Esophagus muscularis mucosa (tissue), 4 donors: ENCODE measurements around the gene IFNLR1. TPM values are rescaled to one million over a fixed set of nuclear protein-coding genes. Genes with fewer than 3 reads are reported as not detected.

ENCODE experiments used
- DNase-seq: peaks from one replicate; pipeline ENCODE4 v3.0.0-alpha.2; 2017; ENCODE audit errors: extremely low spot score
- H3K27ac ChIP-seq, 4 donors: fragments of 200-600 bp; sonication (generic); replicated peaks in 1 of 4; 1 replicate in 3 of 4; 2 replicates in 1 of 4; pipeline ENCODE4 v1.5.1; 2016 to 2019; ENCODE audit warnings: mild to moderate bottlenecking in 1 of 4
- H3K27me3 ChIP-seq, 4 donors: fragments of 200-600 bp; sonication (generic); one replicate each; pipeline versions ENCODE4 v1.5.1 to v1.6.0; 2016 to 2019
- H3K36me3 ChIP-seq, 4 donors: fragments of 200-600 bp; sonication (generic); one replicate each; pipeline ENCODE4 v1.5.1; 2016 to 2019
- H3K4me1 ChIP-seq, 4 donors: fragments of 200-600 bp; sonication (generic); one replicate each; pipeline ENCODE4 v1.5.1; 2016 to 2019
- H3K4me3 ChIP-seq, 4 donors: fragments of 200-600 bp; sonication (generic); 1 replicate in 2 of 4; 2 replicates in 2 of 4; pipeline ENCODE4 v1.5.1; 2016 to 2019; ENCODE audit warnings: mild to moderate bottlenecking in 4 of 4, moderate library complexity in 1 of 4
- H3K9me3 ChIP-seq, 4 donors: fragments of 200-600 bp; sonication (generic); 1 replicate in 3 of 4; 2 replicates in 1 of 4; pipeline ENCODE4 v1.5.1; 2016 to 2019
- EP300 ChIP-seq: sonication (generic); formaldehyde crosslinking; IDR thresholded peaks from one replicate; pipeline ENCODE4 v1.6.1; 2017; ENCODE audit warnings: antibody characterized with exemption
- POLR2A ChIP-seq: fragments of 450-650 bp; IDR thresholded peaks from one replicate; pipeline ENCODE4 v1.6.1; 2017; ENCODE audit warnings: antibody characterized with exemption, moderate library complexity, mild to moderate bottlenecking, low read depth
- POLR2AphosphoS5 ChIP-seq, 2 donors: sonication (generic); formaldehyde crosslinking; IDR thresholded peaks; one replicate each; pipeline ENCODE4 v1.6.1; 2017; ENCODE audit warnings: antibody characterized with exemption in 2 of 2
- WGBS: methylation state at CpG from one replicate; pipeline ENCODE4 v1.1.5; 2018; 5-methylcytosine and 5-hydroxymethylcytosine counted together
- intact Hi-C: fragments of 100-400 bp; cut with DNase I; formaldehyde crosslinking; loops from one replicate; pipeline ENCODE4 v1.15.1; 2023
- total RNA-seq, 4 donors: library from RNA; depleted of rRNA; stranded (reverse); fragments of >200 nt; gene quantifications; one replicate each; pipeline versions ENCODE4 v1.1.0 to v1.2.1, GENCODE V29; 2016
- TF ChIP-seq, protein P1 (sequence below), 3 experiments: fragments of 200-600 bp in 2 of 3; fragments of 450-650 bp in 1 of 3; sonication (generic) in 2 of 3; IDR thresholded peaks; one replicate each; pipeline ENCODE4 v1.5.1; 2017 to 2019; ENCODE audit warnings: antibody characterized with exemption in 3 of 3, mild to moderate bottlenecking in 2 of 3, moderate library complexity in 1 of 3

The IFNLR1 gene
- total RNA-seq, 4 donors from 2014 or later = 0.50 to 2.0 (median 1.2) TPM

DNA sequence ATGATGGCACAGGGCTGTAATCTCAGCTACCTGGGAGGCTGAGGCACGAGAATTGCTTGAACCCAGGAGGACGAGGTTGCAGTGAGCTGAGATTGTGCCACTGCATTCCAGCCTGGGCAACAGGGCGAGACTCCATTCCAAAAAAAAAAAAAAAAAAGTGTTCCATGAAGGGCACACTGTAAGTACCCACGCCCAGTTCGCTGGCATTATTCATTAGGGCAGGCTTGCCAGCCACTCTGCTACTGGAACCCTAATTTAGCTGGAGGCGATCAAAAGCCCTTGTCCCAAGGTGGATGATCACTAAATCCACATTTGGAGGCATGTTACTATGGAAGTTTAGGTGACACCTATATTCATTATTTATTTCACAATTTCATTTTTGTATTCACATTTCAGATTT lies 5.0 kb downstream of the IFNLR1 start:
- WGBS = 75% methylated on average over 6 of the region's 6 CpGs
- intact Hi-C loops = no loop called here

DNA sequence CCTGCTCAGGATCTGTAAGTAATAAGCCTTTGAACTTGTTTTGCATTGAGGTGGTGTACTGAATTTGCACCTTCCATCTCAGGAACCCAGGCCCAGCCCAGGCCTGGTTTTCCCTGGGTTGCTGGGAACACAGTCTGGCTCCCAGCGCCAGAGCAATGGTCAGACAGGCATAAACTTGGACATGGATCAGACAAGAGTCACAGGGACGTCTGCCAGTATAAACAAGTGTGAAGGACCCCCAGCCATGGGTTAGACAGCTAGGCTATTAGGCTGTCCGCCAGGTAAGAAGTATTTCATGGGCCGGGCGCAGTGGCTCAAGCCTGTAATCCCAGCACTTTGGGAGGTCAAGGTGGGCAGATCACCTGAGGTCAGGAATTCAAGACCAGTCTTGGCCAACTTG lies 5.5 kb downstream of the IFNLR1 start:
- Histone ChIP-seq H3K27ac (no peak overlapping the region), H3K4me1 (peaks cover 0 to 1% (median 1%) of the 10 kb centered on the region in 4 donors), H3K4me3 (no peak overlapping the region), H3K36me3 (no peaks in the 10 kb centered on the region), H3K9me3 (no peaks in the 10 kb centered on the region), H3K27me3 (peaks cover 0 to 4% (median 0%) of the 10 kb centered on the region in 4 donors)
- TF ChIP-seq, protein P1, sequence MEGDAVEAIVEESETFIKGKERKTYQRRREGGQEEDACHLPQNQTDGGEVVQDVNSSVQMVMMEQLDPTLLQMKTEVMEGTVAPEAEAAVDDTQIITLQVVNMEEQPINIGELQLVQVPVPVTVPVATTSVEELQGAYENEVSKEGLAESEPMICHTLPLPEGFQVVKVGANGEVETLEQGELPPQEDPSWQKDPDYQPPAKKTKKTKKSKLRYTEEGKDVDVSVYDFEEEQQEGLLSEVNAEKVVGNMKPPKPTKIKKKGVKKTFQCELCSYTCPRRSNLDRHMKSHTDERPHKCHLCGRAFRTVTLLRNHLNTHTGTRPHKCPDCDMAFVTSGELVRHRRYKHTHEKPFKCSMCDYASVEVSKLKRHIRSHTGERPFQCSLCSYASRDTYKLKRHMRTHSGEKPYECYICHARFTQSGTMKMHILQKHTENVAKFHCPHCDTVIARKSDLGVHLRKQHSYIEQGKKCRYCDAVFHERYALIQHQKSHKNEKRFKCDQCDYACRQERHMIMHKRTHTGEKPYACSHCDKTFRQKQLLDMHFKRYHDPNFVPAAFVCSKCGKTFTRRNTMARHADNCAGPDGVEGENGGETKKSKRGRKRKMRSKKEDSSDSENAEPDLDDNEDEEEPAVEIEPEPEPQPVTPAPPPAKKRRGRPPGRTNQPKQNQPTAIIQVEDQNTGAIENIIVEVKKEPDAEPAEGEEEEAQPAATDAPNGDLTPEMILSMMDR (IDR thresholded peaks at IDR 0.05) = no peak
- TF ChIP-seq POLR2AphosphoS5 (IDR thresholded peaks at IDR 0.05) = no peak
- TF ChIP-seq POLR2A = no peak
- no peak for TF ChIP-seq EP300
- WGBS = 75% methylated on average over 4 of the region's 5 CpGs
- intact Hi-C loops = no loop called here
- DNase-seq = no peak

More for the DNA sequence above, 5.0 kb downstream of the IFNLR1 start:
- Histone ChIP-seq H3K4me1 (peaks cover 0 to 6% (median 6%) of the 10 kb centered on the region in 4 donors), H3K4me3 (no peak overlapping the region), H3K36me3 (no peaks in the 10 kb centered on the region), H3K27ac (no peak overlapping the region), H3K27me3 (peaks cover 0 to 7% (median 0%) of the 10 kb centered on the region in 4 donors), H3K9me3 (no peaks in the 10 kb centered on the region)
- no peak for DNase-seq
- no peak for TF ChIP-seq POLR2A
- TF ChIP-seq, protein P1 (IDR thresholded peaks at IDR 0.05) = no peak

DNA sequence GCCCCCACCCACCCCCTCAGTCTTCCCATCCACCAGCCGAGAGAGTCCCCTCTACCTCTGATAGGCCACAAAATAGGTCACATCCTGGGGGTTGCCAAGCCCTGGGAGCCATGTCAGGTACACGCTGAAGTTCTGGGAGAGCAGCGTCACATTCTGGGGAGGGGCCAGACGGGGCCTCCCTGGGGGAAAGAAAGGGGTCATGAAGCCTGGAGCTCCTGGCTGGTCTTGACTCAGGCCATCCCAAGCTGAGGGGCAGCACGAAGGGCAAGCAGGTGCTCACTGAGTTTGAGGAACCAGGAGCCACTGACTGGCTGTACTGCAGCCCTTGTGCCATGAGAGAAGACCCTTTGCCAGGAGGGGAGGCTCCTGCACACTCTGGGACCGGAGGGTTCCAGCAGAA lies 6.4 kb downstream of the IFNLR1 start:
- Histone ChIP-seq H3K9me3 (no peaks in the 10 kb centered on the region), H3K4me3 (no peak overlapping the region), H3K27me3 (peaks cover 0 to 4% (median 0%) of the 10 kb centered on the region in 4 donors), H3K4me1 (no peaks in the 10 kb centered on the region), H3K27ac (no peak overlapping the region), H3K36me3 (no peaks in the 10 kb centered on the region)
- WGBS = 85% methylated on average over 5 of the region's 6 CpGs
- TF ChIP-seq EP300 (no peak), POLR2A (no peak), POLR2AphosphoS5 (IDR thresholded peaks at IDR 0.05) (no peak)
- TF ChIP-seq, protein P1 (IDR thresholded peaks at IDR 0.05) = no peak
- no peak for DNase-seq
- intact Hi-C loops = no loop called here

DNA sequence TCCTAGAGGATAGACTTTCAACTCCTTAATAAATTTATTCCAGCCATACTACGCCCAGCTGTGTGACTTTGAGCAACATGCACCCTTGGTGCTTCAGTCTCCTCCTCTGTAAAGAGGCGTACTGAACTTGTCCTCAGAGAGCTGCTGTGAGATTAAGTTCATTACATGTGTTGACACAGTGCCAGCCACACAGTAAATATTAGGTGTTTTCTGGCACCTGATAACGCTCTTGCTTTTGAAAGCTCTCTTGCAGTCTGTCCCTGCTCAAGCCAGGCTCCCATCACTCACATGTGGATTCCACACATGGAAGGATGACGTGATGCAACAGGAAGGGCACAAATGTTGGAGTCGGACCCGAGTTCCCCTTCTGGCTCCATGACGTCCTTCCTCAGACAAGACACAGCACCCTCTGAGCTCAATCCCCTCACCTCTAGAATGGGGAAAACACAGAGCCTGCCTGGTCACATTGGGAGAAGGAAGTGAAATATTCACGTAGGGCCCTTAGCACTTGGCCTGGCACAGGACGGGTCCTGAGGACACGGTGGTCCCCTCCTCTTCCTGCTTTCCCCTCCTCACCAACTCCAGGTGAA lies 7.7 kb downstream of the IFNLR1 start:
- Histone ChIP-seq H3K36me3 (peaks cover 0 to 3% (median 0%) of the 10 kb centered on the region in 4 donors), H3K4me1 (no peaks in the 10 kb centered on the region), H3K4me3 (no peak overlapping the region), H3K27me3 (peaks cover 0 to 4% (median 0%) of the 10 kb centered on the region in 4 donors), H3K9me3 (no peaks in the 10 kb centered on the region), H3K27ac (no peak overlapping the region)
- WGBS = 72% methylated on average over 8 of the region's 10 CpGs
- no peak for DNase-seq
- intact Hi-C loops = no loop called here
- TF ChIP-seq POLR2A = no peak
- no peak for TF ChIP-seq EP300
- TF ChIP-seq POLR2AphosphoS5 (IDR thresholded peaks at IDR 0.05) = no peak
- TF ChIP-seq, protein P1 (IDR thresholded peaks at IDR 0.05) = no peak

DNA sequence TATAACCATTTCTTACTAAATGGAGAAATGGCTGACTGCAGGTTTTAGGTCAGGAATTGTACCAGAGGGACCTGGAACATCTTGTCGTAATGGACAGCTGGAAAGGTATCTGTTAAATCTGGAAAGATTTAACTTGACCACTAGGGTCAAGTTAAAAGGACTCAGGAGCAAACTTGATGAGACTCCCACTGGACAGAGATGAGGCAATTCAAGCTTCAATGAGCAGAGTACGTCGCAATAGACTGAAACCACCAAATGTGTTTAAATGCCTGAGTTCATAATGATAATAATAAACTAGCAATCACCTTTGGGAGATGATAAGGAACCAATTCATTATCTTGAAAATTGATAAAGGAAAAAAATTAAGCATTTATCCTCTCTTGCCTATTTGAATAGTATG lies 8.7 kb downstream of the IFNLR1 start:
- 87% methylated on average over 3 of the region's 3 CpGs for WGBS
- no peak overlapping the region for H3K4me3 ChIP-seq
- TF ChIP-seq, protein P1 (IDR thresholded peaks at IDR 0.05) = no peak
- no peak for TF ChIP-seq POLR2AphosphoS5 (IDR thresholded peaks at IDR 0.05)
- no peak for TF ChIP-seq POLR2A
- TF ChIP-seq EP300 = no peak

More for the DNA sequence above, 8.7 kb downstream of the IFNLR1 start:
- H3K27ac ChIP-seq = no peak overlapping the region
- DNase-seq = no peak
- H3K36me3 ChIP-seq = peaks cover 0 to 3% (median 0%) of the 10 kb centered on the region in 4 donors
- H3K9me3 ChIP-seq = no peaks in the 10 kb centered on the region
- no peaks in the 10 kb centered on the region for H3K4me1 ChIP-seq
- intact Hi-C loops = no loop called here
- peaks cover 0 to 4% (median 0%) of the 10 kb centered on the region in 4 donors for H3K27me3 ChIP-seq
